GM23338 (cell line): ENCODE results near the gene ATP8A2. TPM values are rescaled to one million over a fixed set of nuclear protein-coding genes. Genes with fewer than 3 reads are reported as not detected.
A peak's percentile ranks its signal among the peaks of the same experiment; 100 is the strongest.

Source experiments
- ATAC-seq: fragments of 200-7000 bp; cut with Tn5 transposase; 3 replicates; pipeline ENCODE4 v1.9.1; 2020
- DNase-seq: peaks from one replicate; pipeline ENCODE4 v3.0.0-alpha.2; 2015; ENCODE audit warnings: low spot score
- H2AFZ ChIP-seq: fragments of 200-600 bp; sonication (generic); 2 replicates; pipeline ENCODE4 v1.8.0; 2016; ENCODE audit warnings: antibody characterized with exemption, mild to moderate bottlenecking, moderate library complexity
- H3F3A ChIP-seq: fragments of 200-600 bp; sonication (generic); replicated peaks from 2 replicates; pipeline ENCODE4 v1.8.0; 2017; ENCODE audit warnings: antibody characterized with exemption, mixed run types, low read depth
- H3K27ac ChIP-seq: fragments of 200-600 bp; sonication (generic); 2 replicates; pipeline ENCODE4 v1.6.1; 2016; ENCODE audit warnings: low read depth
- H3K27me3 ChIP-seq: fragments of 200-600 bp; sonication (generic); 2 replicates; pipeline ENCODE4 v1.8.0; 2016; ENCODE audit warnings: mild to moderate bottlenecking, mixed run types, moderate library complexity; ENCODE audit not compliant: insufficient read depth
- H3K36me3 ChIP-seq: fragments of 200-600 bp; sonication (generic); 2 replicates; pipeline ENCODE4 v1.8.0; 2016; ENCODE audit warnings: mild to moderate bottlenecking; ENCODE audit not compliant: insufficient read depth
- H3K4me1 ChIP-seq: fragments of 200-600 bp; sonication (generic); 2 replicates; pipeline ENCODE4 v1.8.0; 2016; ENCODE audit warnings: mild to moderate bottlenecking, moderate library complexity; ENCODE audit not compliant: insufficient read depth
- H3K4me2 ChIP-seq: fragments of 200-600 bp; sonication (generic); 2 replicates; pipeline ENCODE4 v1.7.1; 2017; ENCODE audit warnings: mixed run types
- H3K4me3 ChIP-seq: fragments of 200-600 bp; sonication (generic); 2 replicates; pipeline ENCODE4 v1.6.1; 2016; ENCODE audit warnings: mixed run types
- H3K79me2 ChIP-seq: fragments of 200-600 bp; sonication (generic); replicated peaks from 2 replicates; pipeline ENCODE4 v1.8.0; 2017; ENCODE audit warnings: mild to moderate bottlenecking; ENCODE audit not compliant: insufficient read depth
- H3K9me2 ChIP-seq: fragments of 200-600 bp; sonication (generic); 2 replicates; pipeline ENCODE4 v1.8.0; 2017; ENCODE audit not compliant: insufficient read depth
- H4K20me1 ChIP-seq: fragments of 200-600 bp; sonication (generic); replicated peaks from 2 replicates; pipeline ENCODE4 v1.8.0; 2017; ENCODE audit warnings: mild to moderate bottlenecking; ENCODE audit not compliant: insufficient read depth
- H3K27ac Mint-ChIP-seq: 2 replicates; pipeline ENCODE4 v1.8.0; 2020; ENCODE audit warnings: inconsistent platforms, mild to moderate bottlenecking, moderate library complexity, mixed read lengths
- H3K27me3 Mint-ChIP-seq: 3 replicates; pipeline ENCODE4 v1.8.0; 2022; ENCODE audit warnings: low read depth, mild to moderate bottlenecking, moderate library complexity, mixed read lengths, inconsistent platforms; ENCODE audit not compliant: insufficient read depth, poor library complexity
- H3K36me3 Mint-ChIP-seq: 3 replicates; pipeline ENCODE4 v1.8.0; 2021; ENCODE audit warnings: low read depth, mild to moderate bottlenecking, inconsistent platforms, moderate library complexity, mixed read lengths
- H3K4me1 Mint-ChIP-seq: 3 replicates; pipeline ENCODE4 v1.8.0; 2020; ENCODE audit warnings: mild to moderate bottlenecking, inconsistent platforms, mixed read lengths
- H3K4me3 Mint-ChIP-seq: 3 replicates; pipeline ENCODE4 v1.8.0; 2021; ENCODE audit warnings: moderate library complexity, mild to moderate bottlenecking, inconsistent platforms, mixed read lengths
- H3K9me3 Mint-ChIP-seq: 3 replicates; pipeline ENCODE4 v1.8.0; 2020; ENCODE audit warnings: moderate library complexity, mild to moderate bottlenecking, inconsistent platforms, mixed read lengths
- EZH2 ChIP-seq: fragments of 200-600 bp; sonication (generic); IDR thresholded peaks from one replicate; pipeline ENCODE4 v1.8.0; 2017; ENCODE audit warnings: antibody characterized with exemption, mild to moderate bottlenecking, low read depth; ENCODE audit not compliant: unreplicated experiment
- EZH2phosphoT487 ChIP-seq: fragments of 200-600 bp; sonication (generic); IDR thresholded peaks from one replicate; pipeline ENCODE4 v1.8.1; 2018; ENCODE audit warnings: antibody characterized with exemption; ENCODE audit not compliant: unreplicated experiment
- POLR2AphosphoS5 ChIP-seq: IDR thresholded peaks from 2 replicates; pipeline ENCODE4 v1.6.1; 2016; ENCODE audit warnings: antibody characterized with exemption, low read depth
- REST ChIP-seq: IDR thresholded peaks from one replicate; pipeline ENCODE4 v1.6.1; 2018; ENCODE audit warnings: antibody characterized with exemption; ENCODE audit not compliant: unreplicated experiment
- ZNF114 ChIP-seq: fragments of 250-450 bp; sonication (Bioruptor Pico); IDR thresholded peaks from 2 replicates; pipeline ENCODE4 v1.5.0; 2020; ENCODE audit warnings: mild to moderate bottlenecking, moderate library complexity
- polyA plus RNA-seq: library from polyadenylated mRNA; unstranded; fragments of >200 nt; fragmentation: Nextera tagmentation; extraction: Ambion mirVana; gene quantifications from 2 replicates; pipeline ENCODE4 v1.2.1, GENCODE V29; 2016
- total RNA-seq: library from RNA; depleted of rRNA; stranded (reverse); fragments of >200 nt; shearing (Covaris generic); gene quantifications from 2 replicates; pipeline ENCODE4 v1.2.3, GENCODE V29; 2014
- TF ChIP-seq, protein P1 (sequence below): fragments of 250-450 bp; sonication (Bioruptor Pico); IDR thresholded peaks from 2 replicates; pipeline ENCODE4 v1.5.0; 2020; ENCODE audit warnings: mild to moderate bottlenecking, moderate library complexity
- TF ChIP-seq, protein P2 (sequence below): IDR thresholded peaks from 2 replicates; pipeline ENCODE4 v1.6.1; 2016; ENCODE audit warnings: antibody characterized with exemption

Gene ATP8A2
- total and polyA plus RNA-seq, 2 experiments from 2014 or later, result 5.7 to 8.8 TPM

DNA sequence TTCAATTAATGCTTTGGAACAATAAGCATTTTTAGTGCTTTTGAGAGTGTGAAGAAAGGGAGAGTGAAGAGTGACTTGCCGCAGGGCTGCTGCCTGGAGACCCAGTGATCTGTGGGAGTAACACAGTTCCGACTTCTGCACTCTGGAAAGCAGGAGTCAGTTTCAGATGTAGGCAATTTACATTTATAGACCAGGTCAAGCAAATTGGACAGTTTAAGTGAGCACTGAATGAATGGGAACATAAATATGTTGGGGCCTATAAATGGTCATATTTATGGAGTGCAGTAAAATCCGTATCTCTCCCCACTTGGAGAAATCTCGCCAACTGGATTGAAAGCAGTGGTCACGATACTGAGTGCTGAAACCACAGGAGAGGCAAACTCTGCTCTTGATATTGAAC is 689.5 kb downstream of the ATP8A2 start (continued):
- TF ChIP-seq, protein P1, sequence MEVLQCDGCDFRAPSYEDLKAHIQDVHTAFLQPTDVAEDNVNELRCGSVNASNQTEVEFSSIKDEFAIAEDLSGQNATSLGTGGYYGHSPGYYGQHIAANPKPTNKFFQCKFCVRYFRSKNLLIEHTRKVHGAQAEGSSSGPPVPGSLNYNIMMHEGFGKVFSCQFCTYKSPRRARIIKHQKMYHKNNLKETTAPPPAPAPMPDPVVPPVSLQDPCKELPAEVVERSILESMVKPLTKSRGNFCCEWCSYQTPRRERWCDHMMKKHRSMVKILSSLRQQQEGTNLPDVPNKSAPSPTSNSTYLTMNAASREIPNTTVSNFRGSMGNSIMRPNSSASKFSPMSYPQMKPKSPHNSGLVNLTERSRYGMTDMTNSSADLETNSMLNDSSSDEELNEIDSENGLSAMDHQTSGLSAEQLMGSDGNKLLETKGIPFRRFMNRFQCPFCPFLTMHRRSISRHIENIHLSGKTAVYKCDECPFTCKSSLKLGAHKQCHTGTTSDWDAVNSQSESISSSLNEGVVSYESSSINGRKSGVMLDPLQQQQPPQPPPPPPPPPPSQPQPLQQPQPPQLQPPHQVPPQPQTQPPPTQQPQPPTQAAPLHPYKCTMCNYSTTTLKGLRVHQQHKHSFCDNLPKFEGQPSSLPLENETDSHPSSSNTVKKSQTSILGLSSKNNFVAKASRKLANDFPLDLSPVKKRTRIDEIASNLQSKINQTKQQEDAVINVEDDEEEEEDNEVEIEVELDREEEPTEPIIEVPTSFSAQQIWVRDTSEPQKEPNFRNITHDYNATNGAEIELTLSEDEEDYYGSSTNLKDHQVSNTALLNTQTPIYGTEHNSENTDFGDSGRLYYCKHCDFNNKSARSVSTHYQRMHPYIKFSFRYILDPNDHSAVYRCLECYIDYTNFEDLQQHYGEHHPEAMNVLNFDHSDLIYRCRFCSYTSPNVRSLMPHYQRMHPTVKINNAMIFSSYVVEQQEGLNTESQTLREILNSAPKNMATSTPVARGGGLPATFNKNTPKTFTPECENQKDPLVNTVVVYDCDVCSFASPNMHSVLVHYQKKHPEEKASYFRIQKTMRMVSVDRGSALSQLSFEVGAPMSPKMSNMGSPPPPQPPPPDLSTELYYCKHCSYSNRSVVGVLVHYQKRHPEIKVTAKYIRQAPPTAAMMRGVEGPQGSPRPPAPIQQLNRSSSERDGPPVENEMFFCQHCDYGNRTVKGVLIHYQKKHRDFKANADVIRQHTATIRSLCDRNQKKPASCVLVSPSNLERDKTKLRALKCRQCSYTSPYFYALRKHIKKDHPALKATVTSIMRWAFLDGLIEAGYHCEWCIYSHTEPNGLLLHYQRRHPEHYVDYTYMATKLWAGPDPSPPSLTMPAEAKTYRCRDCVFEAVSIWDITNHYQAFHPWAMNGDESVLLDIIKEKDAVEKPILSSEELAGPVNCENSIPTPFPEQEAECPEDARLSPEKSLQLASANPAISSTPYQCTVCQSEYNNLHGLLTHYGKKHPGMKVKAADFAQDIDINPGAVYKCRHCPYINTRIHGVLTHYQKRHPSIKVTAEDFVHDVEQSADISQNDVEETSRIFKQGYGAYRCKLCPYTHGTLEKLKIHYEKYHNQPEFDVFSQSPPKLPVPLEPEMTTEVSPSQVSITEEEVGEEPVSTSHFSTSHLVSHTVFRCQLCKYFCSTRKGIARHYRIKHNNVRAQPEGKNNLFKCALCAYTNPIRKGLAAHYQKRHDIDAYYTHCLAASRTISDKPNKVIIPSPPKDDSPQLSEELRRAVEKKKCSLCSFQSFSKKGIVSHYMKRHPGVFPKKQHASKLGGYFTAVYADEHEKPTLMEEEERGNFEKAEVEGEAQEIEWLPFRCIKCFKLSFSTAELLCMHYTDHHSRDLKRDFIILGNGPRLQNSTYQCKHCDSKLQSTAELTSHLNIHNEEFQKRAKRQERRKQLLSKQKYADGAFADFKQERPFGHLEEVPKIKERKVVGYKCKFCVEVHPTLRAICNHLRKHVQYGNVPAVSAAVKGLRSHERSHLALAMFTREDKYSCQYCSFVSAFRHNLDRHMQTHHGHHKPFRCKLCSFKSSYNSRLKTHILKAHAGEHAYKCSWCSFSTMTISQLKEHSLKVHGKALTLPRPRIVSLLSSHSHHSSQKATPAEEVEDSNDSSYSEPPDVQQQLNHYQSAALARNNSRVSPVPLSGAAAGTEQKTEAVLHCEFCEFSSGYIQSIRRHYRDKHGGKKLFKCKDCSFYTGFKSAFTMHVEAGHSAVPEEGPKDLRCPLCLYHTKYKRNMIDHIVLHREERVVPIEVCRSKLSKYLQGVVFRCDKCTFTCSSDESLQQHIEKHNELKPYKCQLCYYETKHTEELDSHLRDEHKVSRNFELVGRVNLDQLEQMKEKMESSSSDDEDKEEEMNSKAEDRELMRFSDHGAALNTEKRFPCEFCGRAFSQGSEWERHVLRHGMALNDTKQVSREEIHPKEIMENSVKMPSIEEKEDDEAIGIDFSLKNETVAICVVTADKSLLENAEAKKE (CRISPR knock-in tag), result no peak
- TF ChIP-seq POLR2AphosphoS5 (no peak), ZNF114 (CRISPR knock-in tag) (no peak)
- TF ChIP-seq, protein P2, sequence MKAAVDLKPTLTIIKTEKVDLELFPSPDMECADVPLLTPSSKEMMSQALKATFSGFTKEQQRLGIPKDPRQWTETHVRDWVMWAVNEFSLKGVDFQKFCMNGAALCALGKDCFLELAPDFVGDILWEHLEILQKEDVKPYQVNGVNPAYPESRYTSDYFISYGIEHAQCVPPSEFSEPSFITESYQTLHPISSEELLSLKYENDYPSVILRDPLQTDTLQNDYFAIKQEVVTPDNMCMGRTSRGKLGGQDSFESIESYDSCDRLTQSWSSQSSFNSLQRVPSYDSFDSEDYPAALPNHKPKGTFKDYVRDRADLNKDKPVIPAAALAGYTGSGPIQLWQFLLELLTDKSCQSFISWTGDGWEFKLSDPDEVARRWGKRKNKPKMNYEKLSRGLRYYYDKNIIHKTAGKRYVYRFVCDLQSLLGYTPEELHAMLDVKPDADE, result no peak

- ATAC-seq (no peak), DNase-seq (no peak)
- 0 out of 2 replicates have a peak, but pooled peaks cover 2% of the 10 kb centered on the region for H3K4me1 ChIP-seq
- no peaks in the 10 kb centered on the region for H3K9me2 ChIP-seq
- no peak overlapping the region for H3K27ac ChIP-seq
- Mint-ChIP-seq H3K9me3 (no peaks in the 10 kb centered on the region), H3K27me3 (peaks cover 4% of the 10 kb centered on the region), H3K4me3 (no peak overlapping the region), H3K36me3 (no peaks in the 10 kb centered on the region), H3K27ac (no peak overlapping the region), H3K4me1 (peaks cover 12% of the 10 kb centered on the region)
- H3F3A ChIP-seq, result no peaks in the 10 kb centered on the region
- H3K27me3 ChIP-seq, result no peaks in the 10 kb centered on the region
- peak overlapping the region; percentile 96 for H2AFZ ChIP-seq
- no peaks in the 10 kb centered on the region for H4K20me1 ChIP-seq
- H3K4me3 ChIP-seq, result no peak overlapping the region
- H3K4me2 ChIP-seq, result no peak overlapping the region
- no peaks in the 10 kb centered on the region for H3K36me3 ChIP-seq
- no peaks in the 10 kb centered on the region for H3K79me2 ChIP-seq
- no peak for TF ChIP-seq REST
- no peak for TF ChIP-seq EZH2phosphoT487
- no peak for TF ChIP-seq EZH2
Observed at GRCh38 chr13:26061947-26062346, 690.2 kb downstream of the ATP8A2 start.
